NCI-H2227 treated with DMSO at 0.1 percent for 48 hours (cell line): Measurements from ENCODE around the gene TANK.
"Not testable (repeated sequence)": the region's sequence is repeated elsewhere in the genome, so short reads cannot be mapped to it uniquely, and the experiment has no call there.

Source experiments
- DNase-seq: peaks from one replicate; lab custom pipeline; 2025; lab: John Stamatoyannopoulos, UW

TANK gene

GRCh38 chr2:161273038-161273760 lies 113.0 kb downstream of the TANK start:
- peak; percentile 56 for DNase-seq

GRCh38 chr2:161278564-161279229 lies 118.5 kb downstream of the TANK start:
- DNase-seq, result not testable (repeated sequence)

GRCh38 chr2:161279230-161279815 lies 119.1 kb downstream of the TANK start:
- not testable (repeated sequence) for DNase-seq

GRCh38 chr2:161280906-161281323 lies 120.7 kb downstream of the TANK start:
- DNase-seq, result not testable (repeated sequence)

- DNase-seq, result not testable (repeated sequence)
Measured at GRCh38 chr2:161281615-161282310, 121.5 kb downstream of the TANK start.

- not testable (repeated sequence) for DNase-seq
Measured at GRCh38 chr2:161282311-161282644, 122.0 kb downstream of the TANK start.

- no peak for DNase-seq
Measured at GRCh38 chr2:161283926-161284325, 123.7 kb downstream of the TANK start.
